IPS DF 4.7 (cell line): ENCODE results near the gene EDDM3A.
"Not testable (repeated sequence)": the region's sequence is repeated elsewhere in the genome, so short reads cannot be mapped to it uniquely, and the experiment has no call there.

ENCODE experiments used
- DNase-seq: peaks from one replicate; pipeline ENCODE4 v3.0.0-alpha.2; 2013; ENCODE audit warnings: low spot score; ENCODE audit errors: extremely low read depth

The EDDM3A gene, protein sequence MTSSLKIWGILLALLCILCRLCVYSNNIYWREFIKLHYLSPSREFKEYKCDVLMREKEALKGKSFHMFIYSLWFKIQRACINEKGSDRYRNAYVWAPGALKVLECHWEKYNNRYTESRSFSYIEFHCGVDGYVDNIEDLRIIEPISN

DNA sequence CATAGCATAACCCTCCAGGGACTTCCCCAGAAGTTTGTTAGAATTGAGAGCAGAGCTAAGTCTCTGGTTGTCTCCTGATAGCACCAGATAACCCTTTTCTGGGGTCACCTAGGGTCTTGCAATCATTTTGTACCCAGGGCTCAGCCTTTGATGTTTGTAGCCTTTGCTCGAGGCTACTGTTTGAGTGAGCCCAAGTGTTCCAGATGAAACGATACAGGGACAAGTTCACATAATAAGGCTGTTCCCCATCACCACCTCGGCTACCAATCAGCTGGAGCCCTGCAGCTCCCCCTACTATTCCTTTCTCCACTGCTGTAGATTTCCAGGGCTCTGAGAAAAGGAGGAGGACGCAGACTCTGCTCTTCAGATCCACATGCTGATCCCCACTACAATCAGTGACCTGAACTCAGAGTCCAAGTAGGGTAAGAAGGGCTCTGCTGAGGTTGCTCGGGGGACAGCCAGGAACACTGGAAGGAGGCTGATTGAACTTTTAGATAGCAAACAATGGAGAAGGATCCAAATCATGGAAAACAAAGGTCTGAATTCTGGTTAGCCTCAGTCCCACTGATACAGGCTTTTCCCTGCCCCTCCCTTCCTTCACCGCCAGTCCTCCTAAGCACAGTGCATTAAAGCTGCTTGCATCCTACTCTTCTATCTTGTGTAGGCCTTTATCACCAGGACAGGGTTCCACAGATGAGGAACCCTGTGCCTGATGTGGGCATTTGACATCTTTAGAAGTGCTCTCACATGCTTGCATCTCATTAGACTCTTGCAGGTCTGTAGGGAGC is at the start of gene EDDM3A:
EDDM3A (plus strand) TSS at position 317 of the 788 bp plus-strand sequence. CDS start 1,694 bp downstream, outside the sequence.
- no peak for DNase-seq

DNA sequence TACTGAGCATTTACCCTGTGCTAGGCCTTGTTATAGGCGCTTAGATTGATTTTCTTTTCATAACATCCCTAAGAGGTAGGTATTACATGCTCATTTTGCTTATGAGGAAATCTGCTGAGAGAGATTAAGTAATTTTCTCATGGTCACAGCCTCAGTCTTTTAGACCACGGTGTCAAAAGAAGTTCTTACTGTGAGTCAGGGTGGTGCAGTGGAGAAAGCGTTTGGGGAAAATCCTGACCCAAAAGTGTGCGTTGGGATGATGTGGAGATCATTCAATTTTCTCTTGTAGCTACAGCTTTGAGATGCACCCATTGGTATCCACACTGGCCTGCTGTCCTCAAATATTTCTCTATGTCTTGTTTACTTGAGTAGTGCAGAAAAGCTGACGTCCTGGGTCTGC is 48.9 kb upstream of the EDDM3A start:
- DNase-seq, result no peak

DNA sequence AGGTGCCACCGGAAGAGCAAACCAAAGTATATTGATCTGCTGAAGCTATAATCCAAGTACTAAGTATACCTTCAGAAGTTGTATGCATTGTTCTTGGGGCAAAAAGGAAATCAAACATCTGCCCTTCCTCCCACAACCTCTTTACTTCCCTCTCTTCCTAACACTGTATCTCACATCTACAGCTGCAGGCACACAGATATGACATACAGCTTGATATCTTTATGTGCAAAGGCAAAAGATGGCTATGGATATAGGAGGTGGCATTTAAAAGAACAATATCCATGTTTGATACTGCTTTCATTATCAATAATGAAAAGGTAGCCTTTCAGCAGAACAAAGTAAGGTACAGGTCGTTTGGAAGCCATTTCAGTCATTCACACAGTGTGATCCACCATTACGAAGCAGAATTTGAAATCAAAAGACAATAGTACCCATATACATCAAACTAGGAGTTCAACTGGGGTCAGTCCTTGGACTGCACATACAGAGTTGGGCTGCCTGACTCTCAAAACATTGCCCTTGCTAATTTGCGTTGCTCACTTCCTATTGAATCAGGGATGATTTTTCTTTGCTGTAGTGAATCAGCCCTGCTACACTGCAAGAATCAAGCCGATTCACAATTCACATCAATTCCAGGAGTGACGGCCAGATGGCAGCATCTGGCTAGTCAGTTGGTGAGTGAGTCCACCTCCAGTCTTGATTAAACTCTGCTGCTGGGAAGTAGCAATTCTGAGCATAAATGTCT is 48.2 kb upstream of the EDDM3A start:
- DNase-seq, result peak; percentile 44

DNA sequence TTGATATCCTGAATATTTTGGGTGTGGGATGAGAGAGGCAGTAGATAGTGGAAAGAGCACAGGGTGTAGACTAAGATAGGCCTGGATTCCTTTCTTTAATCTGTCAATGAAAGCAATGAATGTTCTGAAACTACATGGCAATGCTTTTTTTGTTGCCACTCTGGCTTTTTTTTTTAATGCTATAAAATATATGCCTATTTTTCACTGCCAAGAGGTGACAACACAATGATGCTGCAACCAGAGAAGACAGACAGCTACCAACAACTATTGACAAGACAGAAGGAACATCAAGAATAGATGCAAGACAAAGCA is 47.7 kb upstream of the EDDM3A start:
- no peak for DNase-seq

DNA sequence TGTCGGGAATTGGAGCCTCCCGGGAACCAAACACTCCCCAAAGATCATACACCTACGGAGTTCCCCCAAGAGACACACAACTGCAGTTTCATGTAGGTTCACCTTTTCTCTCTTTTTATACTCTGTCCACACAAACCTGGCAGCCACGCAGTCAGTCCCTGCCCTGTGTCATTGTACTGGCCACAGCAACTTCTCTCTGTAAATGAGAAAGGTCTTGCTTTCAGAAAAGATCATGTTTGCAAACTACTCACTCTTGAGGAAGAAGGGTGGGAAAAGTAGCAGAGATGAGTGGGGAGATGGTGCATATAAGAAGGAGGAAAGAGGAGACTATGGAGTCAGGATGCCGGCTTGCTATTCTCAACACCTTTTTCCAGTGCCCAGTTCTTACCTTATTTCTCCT is 46.8 kb upstream of the EDDM3A start:
- DNase-seq, result no peak

DNA sequence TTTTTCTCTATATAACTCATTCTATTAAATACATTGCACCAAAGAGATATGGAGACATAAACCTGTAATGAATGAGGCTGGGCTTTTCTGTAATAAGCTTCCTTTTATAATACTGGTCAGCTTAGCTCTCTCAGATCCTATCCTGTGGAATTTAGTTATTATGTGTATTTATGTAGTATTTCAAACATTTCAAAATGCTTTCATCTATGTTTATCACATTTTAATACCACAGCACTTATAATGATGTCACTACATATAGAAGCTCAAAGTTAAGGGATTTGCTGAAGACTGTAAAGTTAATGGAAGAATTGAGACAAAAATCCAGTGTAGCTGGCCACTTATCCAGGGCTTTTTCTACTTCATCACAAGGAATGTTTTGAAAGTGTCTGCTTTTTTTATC is 45.8 kb upstream of the EDDM3A start:
- no peak for DNase-seq

DNA sequence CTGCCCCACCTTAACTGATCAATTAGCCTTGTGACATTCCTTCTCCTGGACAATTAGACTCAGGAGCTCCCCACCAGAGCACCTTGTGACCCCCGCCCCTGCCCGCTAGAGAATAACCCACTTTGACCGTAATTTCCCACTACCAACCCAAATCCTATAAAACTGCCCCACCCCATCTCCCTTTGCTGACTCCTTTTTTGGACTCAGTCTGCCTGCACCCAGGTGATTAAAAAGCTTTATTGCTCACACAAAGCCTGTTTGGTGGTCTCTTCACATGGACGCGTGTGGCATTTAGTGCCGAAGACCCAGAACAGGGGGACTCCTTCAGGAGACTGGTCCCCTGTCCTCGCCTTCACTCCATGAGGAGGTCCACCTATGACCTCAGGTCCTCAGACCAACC is 44.7 kb upstream of the EDDM3A start:
- DNase-seq, result not testable (repeated sequence)

DNA sequence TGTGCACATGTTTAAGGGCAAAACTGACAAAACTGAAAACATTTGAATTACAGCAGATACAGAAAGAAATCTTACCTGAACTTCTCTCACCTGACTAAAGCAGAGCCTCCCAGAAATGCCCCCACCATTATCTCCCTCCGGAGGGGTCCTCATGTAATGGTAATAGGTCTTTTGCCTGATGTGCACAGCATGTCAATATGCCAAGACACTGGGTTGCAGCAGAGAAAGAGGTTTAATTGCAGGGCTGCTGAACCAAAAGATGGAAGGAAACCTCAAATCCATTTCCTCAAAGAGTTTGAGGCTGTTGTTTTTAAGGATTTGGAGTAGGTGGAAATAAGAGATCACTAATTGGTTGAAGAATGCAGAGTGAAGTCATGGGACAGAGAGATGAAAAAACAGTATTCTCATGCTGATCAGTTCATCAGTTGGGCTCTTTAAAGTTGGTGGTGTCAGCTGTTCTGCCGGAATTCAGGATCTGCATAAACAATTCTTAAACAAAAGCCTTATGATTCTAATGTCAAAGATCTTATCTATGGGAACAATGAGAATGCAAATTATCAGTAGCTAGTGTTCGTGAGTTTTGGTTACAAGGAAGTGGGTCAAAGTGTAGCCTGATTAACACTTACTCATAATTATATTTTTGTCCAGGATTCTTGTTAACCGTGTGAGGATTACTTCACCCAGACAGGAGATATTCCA is 38.9 kb upstream of the EDDM3A start:
- DNase-seq, result peak; percentile 30

DNA sequence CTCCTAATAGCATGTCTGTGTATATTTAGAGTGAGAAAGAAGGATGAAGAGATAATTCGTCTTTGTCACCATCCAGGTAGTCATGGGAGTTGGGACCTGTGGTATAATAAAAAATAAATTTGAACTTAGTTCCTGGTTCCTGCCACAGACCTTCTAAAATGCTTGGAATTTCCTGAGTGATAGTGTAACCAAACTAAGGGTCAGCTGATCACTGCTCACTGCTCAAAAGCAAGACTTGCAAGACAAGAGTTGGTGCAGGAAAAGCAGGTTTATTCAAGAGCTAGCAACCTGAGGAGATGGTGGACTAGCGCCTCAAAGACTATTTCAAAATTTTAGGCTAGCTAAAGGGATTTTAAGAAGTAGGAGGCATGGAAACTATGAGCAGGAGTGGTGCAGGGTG is 38.1 kb upstream of the EDDM3A start:
- DNase-seq, result no peak

DNA sequence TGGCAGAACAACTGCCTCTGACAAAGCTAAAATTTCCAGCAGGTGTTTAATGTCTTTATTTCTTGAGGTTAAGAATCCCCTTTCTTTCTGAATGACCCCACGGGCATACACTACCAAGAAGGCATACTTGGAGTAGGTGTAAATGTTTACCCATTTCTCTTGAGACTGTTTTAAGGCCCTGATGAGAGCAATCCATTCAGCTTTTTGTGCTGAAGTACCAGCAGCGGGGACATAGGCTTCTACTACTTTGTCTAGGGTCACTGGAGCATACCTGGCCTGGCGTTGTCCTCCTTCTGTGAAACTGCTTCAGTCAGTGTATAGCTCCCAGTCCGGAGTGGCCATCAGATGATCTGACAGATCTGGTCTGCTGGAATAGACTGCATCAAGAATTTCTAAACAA is 34.4 kb upstream of the EDDM3A start:
- DNase-seq, result no peak

DNA sequence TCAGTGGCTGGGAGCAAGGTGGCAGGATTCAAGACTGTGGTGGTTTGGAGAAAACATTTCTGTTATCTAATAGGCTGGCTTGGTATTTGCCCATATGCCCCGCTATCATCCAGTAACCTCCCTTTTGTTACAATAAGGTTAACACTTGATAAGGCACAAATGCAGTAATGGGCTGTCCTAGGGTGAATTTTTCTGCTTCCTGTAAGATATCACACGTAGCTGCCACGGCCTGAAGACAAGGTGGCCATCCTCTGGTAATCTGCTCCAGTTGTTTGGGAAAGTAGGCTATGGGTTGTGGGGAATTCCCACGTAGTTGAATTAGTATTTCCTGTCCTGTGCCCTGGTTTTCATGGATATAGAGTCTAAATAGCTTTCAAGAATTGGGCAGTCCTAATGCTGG is 34.0 kb upstream of the EDDM3A start:
- no peak for DNase-seq

DNA sequence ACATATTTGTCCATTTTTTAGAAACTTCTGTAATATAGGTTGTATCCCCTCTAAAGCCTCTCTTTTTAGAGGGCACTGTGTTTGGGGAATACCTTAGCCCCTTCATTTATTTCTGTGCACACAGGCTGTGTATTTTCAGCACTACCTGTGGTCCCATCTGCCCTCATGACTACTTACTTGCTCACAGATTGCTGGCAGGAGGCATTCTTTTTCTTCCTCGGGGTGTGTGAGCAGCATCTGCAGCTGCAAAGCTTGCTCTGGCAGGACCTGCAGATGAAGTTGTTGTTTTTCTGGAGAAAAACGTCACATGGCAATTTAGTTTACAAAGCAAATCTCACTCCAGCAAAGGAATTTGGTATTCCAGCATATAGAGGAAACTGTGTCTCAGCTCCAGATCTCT is 32.8 kb upstream of the EDDM3A start:
- no peak for DNase-seq

DNA sequence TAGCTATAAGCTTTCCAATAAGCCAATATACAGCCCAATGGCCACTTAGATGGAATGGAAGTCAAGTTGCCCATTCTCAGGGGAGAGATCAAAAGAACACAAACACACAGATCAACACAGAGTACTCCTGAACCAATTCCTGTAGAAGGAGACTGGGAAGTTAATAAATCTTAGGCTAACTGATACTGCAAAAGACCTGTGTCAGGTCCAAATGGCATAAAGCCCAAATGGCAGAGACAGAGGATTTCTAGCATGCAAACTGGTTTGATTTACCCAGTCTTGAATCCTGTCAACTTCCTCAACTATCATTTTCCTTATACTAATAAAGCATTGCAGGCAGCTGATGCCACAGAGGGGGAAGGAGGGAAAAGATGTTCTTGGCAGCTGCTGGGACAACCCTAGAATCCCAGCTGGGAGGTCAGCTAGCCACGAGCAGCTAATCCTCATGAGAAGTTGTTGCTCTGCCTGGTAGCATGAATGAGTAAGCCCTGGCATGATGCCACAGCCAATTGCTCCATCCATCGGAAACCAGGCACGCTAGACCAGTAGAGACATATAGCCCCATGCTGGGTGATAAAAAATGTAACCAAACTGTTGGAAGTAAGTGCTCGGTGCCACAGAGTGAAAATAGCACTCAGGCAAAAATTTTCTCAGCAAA is 31.0 kb upstream of the EDDM3A start:
- DNase-seq, result no peak

DNA sequence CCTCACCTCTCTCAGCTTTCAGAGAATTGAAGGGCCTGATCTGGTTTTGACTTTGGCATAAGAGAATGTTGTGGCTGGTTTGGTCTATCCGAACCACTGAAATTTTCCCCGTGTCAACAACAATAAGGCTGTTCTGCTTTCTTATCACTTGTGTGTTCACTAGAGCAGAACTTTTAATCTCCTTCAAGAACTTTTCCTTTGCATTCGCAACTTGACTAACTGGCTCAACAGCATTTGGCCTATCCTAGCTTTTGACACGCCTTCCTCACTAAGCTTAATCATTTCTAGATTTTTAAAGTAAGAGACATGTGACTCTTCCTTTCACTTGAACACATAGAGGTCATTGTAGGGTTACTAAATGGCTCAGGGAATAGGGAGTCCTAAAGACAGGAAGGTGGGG is 25.9 kb upstream of the EDDM3A start:
- no peak for DNase-seq

DNA sequence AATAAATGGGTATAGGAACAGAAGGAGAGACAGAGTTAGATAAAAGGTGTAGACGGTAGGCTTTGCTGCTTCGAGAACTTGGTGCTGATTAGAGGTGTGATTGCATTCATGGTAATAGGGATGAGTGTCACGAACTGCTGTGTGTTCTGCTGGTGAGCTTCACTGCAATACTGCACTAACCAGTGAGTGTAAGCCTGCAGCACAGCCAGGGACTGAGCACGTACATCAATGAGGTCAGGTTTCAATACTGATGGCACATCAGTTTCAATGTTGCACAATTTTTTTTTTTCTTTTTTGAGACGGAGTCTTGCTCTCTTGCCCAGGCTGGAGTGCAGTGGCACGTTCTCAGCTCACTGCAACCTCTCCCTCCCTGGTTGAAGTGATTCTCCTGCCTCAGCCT is 24.9 kb upstream of the EDDM3A start:
- DNase-seq, result no peak

DNA sequence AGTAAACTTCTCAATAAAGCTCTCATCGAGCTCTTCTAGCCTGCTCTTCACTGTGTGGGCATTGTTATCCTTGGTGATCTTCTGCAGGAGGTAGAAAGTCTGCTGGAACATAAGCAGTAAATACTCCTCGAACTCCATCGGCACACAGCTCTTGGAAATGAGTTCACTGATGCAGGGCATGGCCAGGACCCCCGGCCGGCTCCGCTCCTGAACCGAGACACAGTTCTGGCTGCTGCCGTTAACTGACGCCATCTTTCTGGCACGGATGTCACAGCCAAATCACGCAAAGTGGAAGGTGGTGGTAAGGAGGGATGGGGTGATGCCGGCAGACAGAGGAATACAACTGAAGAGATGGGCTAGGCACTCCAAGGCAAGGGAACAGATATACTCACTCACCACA is 23.7 kb upstream of the EDDM3A start:
- no peak for DNase-seq

DNA sequence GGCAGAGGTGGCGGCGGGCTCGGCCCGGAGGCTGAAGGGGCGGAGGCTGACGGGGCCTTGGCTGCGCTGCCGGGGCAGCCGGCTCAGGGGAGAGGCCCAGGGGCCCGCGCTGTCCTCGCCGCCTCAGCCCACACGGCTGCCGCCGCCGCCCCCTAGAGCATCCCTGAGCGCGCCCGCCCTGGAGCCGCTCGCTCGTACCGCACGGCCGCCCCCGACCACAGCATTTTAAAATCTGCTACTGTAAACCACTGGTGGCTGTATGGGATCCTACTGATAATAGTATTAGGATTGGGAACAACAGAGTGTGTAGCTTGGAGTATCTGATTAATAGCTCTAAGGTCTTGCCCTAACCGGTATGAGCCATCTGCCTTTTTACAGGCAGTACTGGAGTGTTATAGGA is 22.2 kb upstream of the EDDM3A start:
- DNase-seq, result no peak

DNA sequence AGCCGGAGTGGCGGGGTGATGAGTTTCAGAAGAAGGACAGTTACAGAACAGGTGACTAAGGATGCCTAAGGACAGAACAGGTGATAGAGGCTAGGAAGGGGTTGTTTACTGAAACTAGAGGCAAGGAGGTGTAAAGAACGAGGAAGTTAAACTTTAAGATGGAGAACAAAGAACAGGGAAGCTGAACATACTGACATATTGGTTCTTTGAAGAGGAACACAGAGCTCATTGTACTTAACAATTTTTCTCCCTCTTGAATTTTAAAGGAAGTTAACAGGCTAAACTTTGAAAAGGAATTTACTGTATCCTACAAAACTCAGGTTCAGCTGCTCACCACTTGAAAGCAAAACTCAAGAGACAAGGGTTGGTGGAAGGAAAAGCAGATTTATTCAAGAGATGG is 19.6 kb upstream of the EDDM3A start:
- not testable (repeated sequence) for DNase-seq

DNA sequence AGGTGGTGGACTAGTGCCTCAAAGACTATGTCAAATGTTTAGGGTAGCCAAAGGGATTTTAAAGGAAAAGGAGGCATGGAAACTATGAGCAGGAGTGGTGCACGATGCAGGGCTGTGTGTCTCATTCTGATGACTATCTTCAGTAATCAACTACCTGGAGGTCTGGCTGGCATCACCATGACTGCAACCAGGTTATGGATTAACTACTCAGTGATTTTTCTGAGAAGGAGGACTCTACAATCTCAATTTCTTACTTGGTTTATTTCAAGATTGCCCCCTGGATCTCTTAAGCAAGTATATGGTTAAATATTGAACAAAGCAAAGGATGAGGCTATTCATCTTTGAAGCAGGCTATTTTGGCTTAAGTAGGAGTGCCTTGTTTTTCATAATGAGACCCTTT is 19.2 kb upstream of the EDDM3A start:
- DNase-seq, result no peak

DNA sequence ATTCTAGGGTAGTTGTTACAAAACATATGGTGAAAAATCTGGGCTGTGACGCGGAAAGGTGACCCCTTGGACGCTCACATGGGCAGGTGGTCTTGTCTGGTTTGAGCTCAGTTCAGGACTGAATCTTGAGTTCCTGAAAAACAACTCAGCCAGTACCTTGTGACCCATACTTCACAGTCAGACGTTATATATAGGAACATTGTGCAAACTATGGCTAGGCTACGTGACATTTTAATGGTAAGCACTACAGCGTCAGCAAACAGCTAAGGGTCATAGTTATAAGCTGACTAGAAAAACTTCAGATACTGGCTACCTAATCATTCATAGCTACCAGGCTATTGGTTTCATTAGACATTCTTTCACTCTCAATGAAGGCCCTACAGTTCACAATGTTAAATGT is 14.8 kb upstream of the EDDM3A start:
- no peak for DNase-seq

DNA sequence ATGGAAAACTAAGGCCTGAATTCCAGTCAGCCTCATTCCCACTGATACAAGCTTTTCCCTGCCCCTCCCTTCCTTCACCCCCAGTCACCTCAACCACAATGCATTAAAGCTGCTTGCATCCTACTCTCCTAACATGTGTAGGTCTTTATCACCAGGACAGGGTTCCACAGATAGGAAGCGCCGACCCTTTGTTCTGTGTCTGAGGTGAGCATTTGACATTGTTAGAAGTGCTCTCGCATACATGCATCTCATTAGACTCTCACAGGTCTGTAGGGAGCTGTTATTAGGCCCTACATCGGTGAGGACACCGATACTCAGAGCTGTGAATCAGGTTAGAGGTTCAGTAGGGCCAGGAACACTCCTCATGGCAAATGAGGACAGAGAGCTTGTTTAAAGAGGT is 13.2 kb upstream of the EDDM3A start:
- no peak for DNase-seq
